ENCODE measurements around the gene SLIT3.
A peak's percentile ranks its signal among the peaks of the same experiment; 100 is the strongest.

The SLIT3 gene

GRCh38 chr5:168975331-168975730, 325.6 kb downstream of the SLIT3 start:
- DNase-seq (ENCODE audit: low read depth in 4 of 4, low spot score in 1 of 4) = no peak

DNA sequence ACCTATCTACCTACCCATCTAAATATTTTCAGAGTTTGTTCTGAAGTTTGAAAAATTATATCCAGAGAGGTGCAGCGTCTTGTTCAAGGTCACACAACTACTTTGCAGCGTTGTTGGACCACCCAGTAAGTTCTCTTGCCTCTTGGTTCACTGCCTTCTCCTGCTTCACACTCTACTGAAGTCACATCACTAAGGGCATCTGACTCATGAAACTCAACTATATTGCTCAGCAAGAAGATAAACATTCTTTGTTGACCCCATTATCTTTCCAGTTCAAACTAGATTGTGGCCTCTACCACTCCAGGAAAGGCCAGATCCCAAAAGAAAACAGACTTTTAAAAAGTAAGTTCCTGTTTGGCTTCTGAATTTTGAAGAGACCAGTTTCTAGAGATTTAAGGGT, 326.9 kb downstream of the SLIT3 start:
- DNase-seq (ENCODE audit: low read depth in 4 of 4, low spot score in 1 of 4) = no peak

- no peak for DNase-seq (ENCODE audit: low read depth in 4 of 4, low spot score in 1 of 4)
These were observed 328.2 kb downstream of the SLIT3 start for GRCh38 chr5:168972731-168973130.

DNA sequence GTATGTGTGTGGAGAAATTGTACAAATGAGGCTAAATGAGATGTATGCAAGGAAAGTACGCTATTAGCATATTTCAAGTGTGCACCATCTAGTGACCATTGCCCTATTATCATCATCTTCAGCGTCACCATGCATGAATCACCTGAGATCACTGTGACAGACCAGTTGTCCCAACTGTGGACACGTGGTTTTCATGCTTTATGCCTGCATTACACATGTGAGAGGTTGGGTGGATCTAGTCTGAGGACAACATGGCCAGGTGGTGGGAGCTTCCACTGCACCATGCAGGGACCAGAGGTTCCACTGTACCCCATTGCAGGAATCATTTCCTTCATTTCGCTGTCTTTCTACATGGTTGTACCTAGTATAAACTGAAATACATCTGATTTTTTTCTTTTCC, 329.8 kb downstream of the SLIT3 start:
- DNase-seq (ENCODE audit: low read depth in 4 of 4, low spot score in 1 of 4) = no peak

DNA sequence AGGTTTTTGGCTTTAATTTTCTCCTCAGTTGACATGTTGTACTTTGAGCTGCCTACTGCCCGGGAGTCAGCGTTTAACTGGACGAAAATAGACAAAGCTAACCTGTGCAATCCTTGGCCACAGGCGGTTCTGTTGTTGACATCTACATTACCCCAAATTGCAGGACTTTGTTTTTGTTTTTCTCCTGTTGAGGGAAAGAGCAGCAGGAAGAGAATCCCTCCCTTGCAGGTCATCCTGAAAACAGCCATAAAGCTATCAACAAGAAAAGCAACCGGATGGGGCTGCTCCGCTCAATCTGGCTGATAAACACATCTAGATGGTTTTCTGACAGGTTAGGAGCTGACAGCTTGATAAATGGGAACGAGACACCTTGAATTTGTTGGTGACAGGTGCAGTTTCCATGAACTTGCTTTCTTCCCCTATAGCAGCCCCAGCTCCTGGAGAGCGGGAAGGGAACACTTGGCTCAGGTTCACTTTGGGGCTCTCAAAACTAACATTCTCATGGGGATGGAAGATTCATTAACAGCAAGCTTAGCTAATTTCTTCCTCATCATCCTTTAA, 331.5 kb downstream of the SLIT3 start:
- DNase-seq (ENCODE audit: low read depth in 4 of 4, low spot score in 1 of 4) = no peak

GRCh38 chr5:168967882-168968620, 332.9 kb downstream of the SLIT3 start:
- no peak for DNase-seq (ENCODE audit: low read depth in 4 of 4, low spot score in 1 of 4)

GRCh38 chr5:168965638-168966037, 335.3 kb downstream of the SLIT3 start:
- DNase-seq (ENCODE audit: low read depth in 4 of 4, low spot score in 1 of 4) = no peak

DNA sequence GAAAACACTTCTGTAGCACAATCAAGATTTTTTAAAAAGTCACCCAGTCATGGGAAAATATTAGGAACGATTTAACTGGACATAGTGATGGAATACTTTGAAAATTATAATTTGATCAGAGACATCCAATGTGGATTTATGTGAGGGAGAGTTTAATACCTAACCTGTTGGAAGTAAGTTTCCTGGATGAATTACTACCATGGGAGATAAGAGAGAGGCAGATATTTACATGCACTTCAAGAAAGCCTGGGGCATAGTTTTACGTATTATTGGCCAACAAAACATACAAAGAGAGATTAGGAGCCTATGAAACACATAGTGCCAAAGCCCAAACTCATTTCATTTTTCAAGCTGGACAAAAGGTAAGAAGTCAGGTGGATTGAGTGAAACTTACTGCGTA, 336.8 kb downstream of the SLIT3 start:
- DNase-seq (ENCODE audit: low read depth in 4 of 4, low spot score in 1 of 4) = no peak

DNA sequence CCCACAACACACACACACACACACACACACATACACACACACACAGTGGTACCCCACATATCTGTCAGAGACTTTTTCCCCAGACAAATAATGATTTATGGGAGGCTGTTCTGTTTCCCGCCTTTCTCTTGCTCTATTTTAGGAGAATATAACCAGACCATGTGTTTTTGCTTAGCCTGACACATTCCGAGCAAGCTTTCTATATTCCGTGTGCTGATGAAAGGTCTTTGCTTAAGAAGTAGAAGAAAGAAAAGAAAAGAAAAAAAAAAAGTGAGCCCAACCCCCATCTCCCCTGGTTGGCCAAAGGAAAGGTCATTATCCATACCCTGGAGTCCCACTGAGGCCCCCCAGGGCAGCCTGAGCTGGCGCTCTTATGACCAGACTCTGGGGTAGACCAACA, 338.6 kb downstream of the SLIT3 start:
- no peak for DNase-seq (ENCODE audit: low read depth in 4 of 4, low spot score in 1 of 4)

DNA sequence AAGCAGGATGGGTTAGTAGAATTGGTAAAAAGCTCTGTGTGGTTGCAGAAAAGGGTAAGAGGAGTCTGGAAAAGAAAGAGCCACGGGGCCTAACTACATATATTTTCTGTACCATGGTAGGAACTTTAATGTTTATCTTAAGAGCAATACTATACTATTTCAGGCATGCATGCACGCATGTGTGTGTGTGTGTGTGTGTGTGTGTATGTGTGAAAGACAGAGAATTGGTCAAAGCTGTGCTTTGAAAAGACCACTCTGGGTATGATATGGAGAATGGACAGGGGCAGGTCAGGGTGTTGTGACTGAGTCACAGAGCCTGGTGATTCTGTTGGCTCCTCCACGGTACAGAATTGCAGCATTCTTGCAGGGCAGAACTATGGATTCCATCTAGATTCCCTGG, 339.3 kb downstream of the SLIT3 start:
- no peak for DNase-seq (ENCODE audit: low read depth in 4 of 4, low spot score in 1 of 4)

DNA sequence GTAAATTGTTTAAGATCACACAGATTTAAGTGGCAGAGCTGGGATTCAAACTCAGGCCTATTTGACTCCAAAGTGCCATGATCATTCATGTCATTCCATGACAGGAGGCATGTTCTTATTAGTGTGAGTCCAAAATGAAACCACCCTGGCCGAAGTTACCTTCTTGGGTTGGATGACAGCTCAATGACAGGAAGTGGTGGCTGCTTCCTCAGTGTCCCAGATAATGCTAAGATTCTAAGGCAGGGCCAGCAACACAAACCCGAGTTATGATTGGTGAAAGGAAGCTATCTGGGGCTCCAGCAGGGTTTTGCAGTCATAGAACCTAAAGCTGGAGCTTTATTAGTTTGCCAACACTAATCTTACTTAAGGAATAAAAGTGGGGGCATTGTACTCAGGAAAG, 340.4 kb downstream of the SLIT3 start:
- DNase-seq (ENCODE audit: low read depth in 4 of 4, low spot score in 1 of 4) = no peak

DNA sequence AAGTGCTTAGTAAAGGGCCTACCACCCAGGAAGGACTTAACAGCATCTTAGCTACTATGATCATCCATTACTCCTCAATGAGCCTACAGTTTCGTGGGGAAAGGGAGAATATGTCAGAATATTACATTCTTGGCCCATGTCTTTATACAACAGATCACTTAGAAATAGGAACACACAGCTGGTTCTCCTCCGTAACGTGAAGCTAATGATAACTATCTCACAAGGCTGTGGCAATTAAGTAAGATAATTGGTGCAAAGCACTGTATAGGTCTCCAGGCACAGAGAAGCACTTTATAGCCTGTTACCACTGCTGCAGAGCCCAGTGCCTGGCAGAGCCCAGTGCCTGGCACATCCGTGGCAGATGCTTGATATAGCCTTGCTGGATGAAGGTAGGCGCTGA, 347.6 kb downstream of the SLIT3 start:
- DNase-seq (ENCODE audit: low read depth in 4 of 4, low spot score in 1 of 4) = no peak

DNA sequence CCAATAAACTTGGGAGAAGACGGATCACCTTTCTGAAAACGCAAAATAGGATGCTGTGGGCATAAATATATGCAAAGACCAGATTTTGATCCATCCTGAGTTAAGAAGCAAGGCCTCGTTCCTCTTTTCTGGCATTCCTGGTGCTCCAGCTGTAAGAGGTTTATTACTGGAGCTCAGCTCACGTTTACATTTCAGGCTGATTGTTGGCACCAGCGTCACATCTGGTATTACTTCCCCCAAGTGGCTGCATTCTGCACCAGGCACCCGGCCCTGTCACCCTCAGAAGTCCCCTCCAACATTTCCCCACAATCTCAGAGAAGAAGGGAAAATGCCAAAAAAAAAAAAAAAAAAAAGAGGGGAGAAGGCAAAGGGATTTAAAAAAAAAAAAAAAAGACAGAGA, 348.7 kb downstream of the SLIT3 start:
- DNase-seq (ENCODE audit: low read depth in 4 of 4, low spot score in 1 of 4) = no peak

DNA sequence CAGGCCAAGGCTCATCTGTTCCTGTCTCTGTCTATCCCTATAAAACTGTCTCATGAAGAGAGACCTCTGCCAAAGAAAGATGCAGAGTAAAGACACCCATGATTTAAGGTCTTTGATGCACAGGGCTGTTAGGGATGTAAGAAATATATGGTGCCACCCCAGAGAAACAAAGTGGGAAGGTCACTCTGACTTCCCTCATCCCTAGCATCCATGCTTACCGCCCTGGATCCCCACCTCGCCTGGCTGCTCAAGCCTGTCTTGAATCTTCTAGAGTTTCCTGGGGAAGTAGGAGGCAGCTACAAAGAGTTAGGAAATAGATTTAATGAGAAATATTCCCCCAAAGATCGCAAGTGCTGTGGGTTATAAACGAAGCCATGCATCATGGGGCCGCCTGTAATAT, 349.2 kb downstream of the SLIT3 start:
- no peak for DNase-seq (ENCODE audit: low read depth in 4 of 4, low spot score in 1 of 4)

DNA sequence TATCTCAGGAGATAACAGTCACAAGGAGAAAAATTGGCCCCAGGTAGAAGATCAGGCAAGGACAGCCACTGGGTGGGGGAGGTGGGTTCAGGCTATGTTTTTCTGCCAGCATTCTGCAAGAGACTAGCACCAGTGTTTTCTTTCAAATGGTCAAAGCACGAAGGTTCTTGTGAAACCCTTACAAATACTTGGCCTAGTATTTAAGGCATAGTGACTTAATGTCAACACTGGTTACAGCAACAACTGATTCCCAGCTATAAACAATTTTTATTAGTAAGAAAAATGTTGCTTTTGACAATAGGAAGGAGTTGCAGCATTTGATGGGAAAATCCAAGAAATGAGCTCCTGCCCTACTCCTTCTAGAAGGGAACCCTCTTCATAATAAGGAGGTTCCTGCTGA, 349.6 kb downstream of the SLIT3 start:
- no peak for DNase-seq (ENCODE audit: low read depth in 4 of 4, low spot score in 1 of 4)

DNA sequence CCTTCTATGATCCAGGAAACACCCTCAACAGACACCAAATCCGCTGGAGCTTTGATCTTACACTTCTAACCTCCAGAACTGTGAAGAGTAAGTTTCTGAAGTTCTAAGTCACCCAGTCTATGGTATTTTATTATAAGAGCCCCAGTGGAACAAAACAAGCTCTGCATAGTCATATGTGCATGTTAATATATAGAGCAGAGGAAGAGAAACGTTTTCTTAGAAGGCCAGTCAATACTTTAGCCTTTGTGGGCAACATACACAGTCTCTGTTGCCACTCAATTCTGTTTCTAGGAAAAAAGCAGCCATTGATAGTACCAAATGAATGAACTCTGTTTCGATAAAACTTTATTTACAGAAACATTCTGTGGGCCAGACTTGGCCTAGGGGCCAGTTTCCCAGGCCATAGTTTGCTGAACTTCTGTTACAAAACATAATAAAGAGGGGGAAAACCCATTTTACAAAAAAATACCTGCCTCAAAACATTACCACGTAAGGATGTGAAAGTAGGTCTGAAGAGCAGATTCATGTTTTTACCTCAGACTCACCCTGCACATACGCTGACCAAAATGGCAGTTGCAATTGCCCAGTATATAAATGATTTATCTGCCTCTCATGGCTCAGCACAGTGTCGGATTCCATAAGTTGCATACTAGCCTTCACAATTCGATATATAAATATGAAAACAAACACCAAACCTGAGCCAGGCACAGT, 350.5 kb downstream of the SLIT3 start:
- DNase-seq (ENCODE audit: low read depth in 4 of 4, low spot score in 1 of 4) = no peak

- no peak for DNase-seq (ENCODE audit: low read depth in 4 of 4, low spot score in 1 of 4)
These were observed 352.2 kb downstream of the SLIT3 start for GRCh38 chr5:168948746-168949145.

DNA sequence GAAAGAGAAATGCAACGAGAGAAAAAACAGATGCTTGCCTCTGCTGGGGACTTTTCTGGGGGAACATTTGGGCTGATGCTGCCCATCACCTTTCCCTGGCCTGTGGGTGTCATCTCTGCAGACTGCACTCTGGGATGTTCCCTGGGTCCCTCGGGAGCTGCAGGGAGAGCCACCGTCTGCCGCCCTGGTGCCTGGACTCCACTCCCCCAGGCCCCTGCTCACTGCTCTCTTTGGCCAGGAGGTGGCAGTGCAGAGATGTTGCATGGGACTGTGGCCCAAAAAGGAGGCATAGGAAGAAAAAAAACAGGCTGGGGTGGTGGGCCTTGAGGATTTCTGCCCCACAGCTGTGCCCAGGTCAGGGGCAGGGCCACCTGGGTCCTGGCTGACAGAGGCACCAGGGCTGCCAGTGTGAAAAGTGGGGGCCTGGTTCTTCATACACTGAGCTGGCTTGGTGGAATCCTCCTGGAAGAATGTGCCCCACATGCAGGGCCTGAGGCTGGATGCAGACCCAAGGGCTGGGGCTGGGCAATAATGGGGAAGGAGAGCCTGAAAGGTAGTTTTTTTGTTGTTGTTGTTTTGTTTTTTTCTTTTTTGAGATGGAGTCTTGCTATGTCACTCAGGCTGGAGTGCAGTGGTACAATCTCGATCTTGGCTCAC, 353.6 kb downstream of the SLIT3 start:
- DNase-seq (ENCODE audit: low read depth in 4 of 4, low spot score in 1 of 4) = peak; percentile 0 to 15 (median 6)

DNA sequence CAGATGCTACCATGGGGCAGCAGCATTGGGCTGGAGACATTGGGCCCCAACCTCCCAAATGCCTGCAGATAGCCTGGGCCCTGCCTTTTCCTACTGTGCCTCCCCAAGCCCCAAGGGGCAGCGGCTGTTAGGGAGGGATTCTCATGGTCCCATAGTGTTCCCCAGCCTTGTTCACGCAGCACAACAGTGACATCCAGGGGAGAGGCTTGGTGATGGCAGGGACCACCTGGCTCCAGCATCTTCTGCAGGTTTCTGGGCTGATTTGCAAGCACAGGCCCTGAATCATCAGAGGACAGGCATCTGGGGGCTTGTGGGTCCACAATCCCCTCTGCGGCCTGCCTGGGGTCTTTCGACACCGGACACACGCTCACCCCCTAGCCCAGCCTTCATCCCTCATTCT, 354.6 kb downstream of the SLIT3 start:
- DNase-seq (ENCODE audit: low read depth in 4 of 4, low spot score in 1 of 4) = no peak

DNA sequence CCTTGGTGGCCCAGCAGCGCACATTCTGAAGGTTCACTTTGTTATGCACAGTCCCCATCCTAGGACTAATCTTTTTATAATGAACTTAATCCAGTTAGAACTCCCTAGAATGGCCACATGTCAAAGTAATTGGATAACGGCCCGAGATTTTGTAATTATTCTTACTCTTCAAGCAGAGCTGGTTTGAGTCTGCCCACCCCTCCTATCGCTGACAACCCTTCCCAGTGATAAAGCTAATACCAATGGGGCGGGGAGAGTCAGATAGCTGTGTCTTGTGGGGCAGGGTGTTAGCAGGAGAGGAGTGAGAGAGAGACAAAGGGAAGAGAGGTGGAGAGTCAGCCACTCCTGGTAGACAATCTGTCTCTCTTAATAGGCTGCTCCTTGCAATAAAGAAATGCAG, 356.9 kb downstream of the SLIT3 start:
- no peak for DNase-seq (ENCODE audit: low read depth in 4 of 4, low spot score in 1 of 4)

DNA sequence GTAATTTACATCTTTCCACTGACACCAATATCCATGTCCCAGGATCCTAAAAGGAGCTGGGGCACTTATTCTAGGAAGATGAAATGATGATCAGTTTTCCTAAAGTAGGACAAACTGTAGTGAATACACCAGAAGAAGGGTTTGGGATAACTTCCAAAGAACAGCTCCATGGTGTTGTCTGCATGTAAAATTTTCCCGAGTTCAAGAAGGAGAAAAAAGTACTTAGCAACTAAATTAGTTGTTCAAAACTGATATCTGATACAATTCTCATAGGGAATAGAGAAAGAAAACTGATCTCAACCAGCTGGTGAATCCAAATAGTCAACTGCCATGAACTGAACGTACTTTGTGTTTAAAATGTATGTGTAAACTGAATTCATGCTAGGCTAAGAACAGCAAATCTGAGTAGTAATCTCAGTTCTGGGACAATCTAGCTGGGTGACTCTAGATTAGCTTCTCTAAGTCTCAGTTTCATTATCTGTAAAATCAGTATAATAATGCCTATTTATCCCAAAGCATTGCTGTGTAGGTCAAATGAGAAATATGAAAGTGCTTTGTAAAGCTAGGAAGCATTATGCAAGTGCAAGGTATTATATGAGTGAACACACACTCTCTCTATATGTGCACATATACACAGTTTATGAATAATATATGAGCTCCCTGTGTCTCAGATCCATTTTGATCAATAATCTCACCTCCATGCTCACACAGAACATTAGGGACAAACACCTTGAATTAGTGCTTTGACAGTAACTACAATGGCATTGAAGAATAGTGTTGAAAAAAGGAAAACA, 357.7 kb downstream of the SLIT3 start:
- DNase-seq (ENCODE audit: low read depth in 4 of 4, low spot score in 1 of 4) = no peak
